Gastroesophageal sphincter (tissue), 3 donors: Measurements from ENCODE around the gene NFIX.

Experiments used
- EP300 ChIP-seq: sonication (generic); formaldehyde crosslinking; IDR thresholded peaks from one replicate; pipeline ENCODE4 v1.6.1; 2017; ENCODE audit warnings: antibody characterized with exemption, mild to moderate bottlenecking
- POLR2A ChIP-seq, 2 donors: fragments of 450-650 bp; IDR thresholded peaks; one replicate each; pipeline ENCODE4 v1.6.1; 2017; ENCODE audit warnings: antibody characterized with exemption in 2 of 2, mild to moderate bottlenecking in 2 of 2, moderate library complexity in 1 of 2
- POLR2AphosphoS5 ChIP-seq: sonication (generic); formaldehyde crosslinking; IDR thresholded peaks from one replicate; pipeline ENCODE4 v1.6.1; 2017; ENCODE audit warnings: antibody characterized with exemption
- TF ChIP-seq, protein P1 (sequence below), 4 experiments: fragments of 200-600 bp in 2 of 4; fragments of 450-650 bp in 2 of 4; sonication (generic) in 1 of 4; IDR thresholded peaks; one replicate each; pipeline ENCODE4 v1.5.1; 2017 to 2019; ENCODE audit warnings: antibody characterized with exemption in 4 of 4, mild to moderate bottlenecking in 2 of 4, moderate library complexity in 2 of 4

DNA sequence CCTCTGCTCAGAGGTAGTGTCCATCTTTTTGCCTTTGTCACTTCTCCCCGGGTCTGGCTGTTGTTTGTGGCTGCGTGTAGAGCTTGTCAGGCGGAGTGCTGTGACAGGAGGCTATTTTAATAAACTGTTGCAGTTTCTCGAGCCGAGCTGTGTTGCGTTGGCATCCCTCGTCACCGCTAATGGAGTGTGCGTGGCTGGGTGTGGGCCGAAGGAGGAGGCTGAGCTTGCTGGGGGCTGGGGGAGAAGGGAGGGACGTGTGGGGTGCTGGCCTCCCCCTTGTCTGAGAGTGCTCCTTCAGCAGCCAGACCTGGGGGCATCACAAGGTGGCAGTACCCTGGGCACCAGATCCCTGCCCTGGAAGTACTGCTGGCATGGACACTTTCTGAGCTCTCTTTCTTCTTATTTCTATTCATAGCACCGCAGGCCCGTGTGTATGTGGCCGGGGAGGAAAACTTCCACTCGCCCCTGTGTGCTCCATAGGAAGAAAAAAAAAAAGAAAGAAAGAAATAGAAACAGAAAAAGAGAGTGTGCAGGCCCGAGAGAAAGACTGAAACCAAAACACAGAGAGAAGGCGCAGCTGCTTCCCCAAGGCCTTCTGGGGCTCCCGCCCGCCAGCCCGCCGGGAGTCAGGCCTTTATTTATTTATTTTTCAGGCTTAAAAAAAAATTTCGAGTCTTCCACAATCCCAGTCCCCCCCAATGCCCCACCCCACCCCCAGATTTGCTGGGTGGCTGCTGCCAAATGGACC, 27.0 kb downstream of the NFIX start:
- TF ChIP-seq POLR2A (IDR thresholded peaks at IDR 0.05) (no peak), POLR2AphosphoS5 (peak; percentile 42), EP300 (no peak)
- TF ChIP-seq, protein P1, sequence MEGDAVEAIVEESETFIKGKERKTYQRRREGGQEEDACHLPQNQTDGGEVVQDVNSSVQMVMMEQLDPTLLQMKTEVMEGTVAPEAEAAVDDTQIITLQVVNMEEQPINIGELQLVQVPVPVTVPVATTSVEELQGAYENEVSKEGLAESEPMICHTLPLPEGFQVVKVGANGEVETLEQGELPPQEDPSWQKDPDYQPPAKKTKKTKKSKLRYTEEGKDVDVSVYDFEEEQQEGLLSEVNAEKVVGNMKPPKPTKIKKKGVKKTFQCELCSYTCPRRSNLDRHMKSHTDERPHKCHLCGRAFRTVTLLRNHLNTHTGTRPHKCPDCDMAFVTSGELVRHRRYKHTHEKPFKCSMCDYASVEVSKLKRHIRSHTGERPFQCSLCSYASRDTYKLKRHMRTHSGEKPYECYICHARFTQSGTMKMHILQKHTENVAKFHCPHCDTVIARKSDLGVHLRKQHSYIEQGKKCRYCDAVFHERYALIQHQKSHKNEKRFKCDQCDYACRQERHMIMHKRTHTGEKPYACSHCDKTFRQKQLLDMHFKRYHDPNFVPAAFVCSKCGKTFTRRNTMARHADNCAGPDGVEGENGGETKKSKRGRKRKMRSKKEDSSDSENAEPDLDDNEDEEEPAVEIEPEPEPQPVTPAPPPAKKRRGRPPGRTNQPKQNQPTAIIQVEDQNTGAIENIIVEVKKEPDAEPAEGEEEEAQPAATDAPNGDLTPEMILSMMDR (IDR thresholded peaks at IDR 0.05), result no peak
